ENCODE results near the gene CPSF3.

DNA sequence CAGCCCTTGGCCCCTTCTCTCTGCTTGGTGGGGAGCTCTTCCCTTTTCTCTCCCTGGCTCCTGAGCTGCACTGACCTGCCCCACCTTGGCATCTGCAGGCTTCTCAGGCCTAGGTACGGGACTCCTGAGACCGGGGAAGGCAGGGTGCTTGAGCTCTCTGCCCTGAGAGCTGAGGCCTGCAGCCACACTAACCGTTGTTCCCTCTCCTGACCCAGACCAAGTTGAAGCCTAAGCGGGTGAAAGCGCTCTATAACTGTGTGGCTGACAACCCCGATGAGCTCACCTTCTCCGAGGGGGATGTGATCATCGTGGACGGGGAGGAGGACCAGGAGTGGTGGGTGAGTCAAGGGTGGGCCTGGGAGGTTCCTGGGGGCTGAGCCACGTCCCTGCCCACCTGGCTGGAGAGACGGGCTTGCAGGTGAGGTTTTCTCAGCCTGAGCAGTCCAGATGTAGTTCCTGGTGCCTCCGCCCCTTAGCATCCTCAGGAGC, 22.4 kb upstream of the CPSF3 start:
- TF ChIP-seq YY1 (IDR thresholded peaks at IDR 0.05; ENCODE audit: low read depth) (no peak), RAD21 (IDR thresholded peaks at IDR 0.05; ENCODE audit: low read depth) (no peak), FOXM1 (IDR thresholded peaks at IDR 0.05; ENCODE audit: borderline replicate concordance, low read depth) (no peak), USF1 (IDR thresholded peaks at IDR 0.05) (no peak), CREB1 (IDR thresholded peaks at IDR 0.05; ENCODE audit: low read depth) (no peak)
- TF ChIP-seq, protein P1, sequence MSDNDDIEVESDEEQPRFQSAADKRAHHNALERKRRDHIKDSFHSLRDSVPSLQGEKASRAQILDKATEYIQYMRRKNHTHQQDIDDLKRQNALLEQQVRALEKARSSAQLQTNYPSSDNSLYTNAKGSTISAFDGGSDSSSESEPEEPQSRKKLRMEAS (IDR thresholded peaks at IDR 0.05) = no peak
- TF ChIP-seq, protein P2, sequence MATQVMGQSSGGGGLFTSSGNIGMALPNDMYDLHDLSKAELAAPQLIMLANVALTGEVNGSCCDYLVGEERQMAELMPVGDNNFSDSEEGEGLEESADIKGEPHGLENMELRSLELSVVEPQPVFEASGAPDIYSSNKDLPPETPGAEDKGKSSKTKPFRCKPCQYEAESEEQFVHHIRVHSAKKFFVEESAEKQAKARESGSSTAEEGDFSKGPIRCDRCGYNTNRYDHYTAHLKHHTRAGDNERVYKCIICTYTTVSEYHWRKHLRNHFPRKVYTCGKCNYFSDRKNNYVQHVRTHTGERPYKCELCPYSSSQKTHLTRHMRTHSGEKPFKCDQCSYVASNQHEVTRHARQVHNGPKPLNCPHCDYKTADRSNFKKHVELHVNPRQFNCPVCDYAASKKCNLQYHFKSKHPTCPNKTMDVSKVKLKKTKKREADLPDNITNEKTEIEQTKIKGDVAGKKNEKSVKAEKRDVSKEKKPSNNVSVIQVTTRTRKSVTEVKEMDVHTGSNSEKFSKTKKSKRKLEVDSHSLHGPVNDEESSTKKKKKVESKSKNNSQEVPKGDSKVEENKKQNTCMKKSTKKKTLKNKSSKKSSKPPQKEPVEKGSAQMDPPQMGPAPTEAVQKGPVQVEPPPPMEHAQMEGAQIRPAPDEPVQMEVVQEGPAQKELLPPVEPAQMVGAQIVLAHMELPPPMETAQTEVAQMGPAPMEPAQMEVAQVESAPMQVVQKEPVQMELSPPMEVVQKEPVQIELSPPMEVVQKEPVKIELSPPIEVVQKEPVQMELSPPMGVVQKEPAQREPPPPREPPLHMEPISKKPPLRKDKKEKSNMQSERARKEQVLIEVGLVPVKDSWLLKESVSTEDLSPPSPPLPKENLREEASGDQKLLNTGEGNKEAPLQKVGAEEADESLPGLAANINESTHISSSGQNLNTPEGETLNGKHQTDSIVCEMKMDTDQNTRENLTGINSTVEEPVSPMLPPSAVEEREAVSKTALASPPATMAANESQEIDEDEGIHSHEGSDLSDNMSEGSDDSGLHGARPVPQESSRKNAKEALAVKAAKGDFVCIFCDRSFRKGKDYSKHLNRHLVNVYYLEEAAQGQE (IDR thresholded peaks at IDR 0.05; ENCODE audit: low read depth) = no peak

Data from Ishikawa (cell line).